ENCODE results near the gene DNAH3.

- TF ChIP-seq, protein P1, sequence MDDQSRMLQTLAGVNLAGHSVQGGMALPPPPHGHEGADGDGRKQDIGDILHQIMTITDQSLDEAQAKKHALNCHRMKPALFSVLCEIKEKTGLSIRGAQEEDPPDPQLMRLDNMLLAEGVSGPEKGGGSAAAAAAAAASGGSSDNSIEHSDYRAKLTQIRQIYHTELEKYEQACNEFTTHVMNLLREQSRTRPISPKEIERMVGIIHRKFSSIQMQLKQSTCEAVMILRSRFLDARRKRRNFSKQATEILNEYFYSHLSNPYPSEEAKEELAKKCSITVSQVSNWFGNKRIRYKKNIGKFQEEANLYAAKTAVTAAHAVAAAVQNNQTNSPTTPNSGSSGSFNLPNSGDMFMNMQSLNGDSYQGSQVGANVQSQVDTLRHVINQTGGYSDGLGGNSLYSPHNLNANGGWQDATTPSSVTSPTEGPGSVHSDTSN (IDR thresholded peaks at IDR 0.05) = no peak
- TF ChIP-seq CTCF (IDR thresholded peaks at IDR 0.05) = no peak
- no peak for TF ChIP-seq JUNB (IDR thresholded peaks at IDR 0.05)
- TF ChIP-seq MYC (IDR thresholded peaks at IDR 0.05; ENCODE audit: borderline replicate concordance, low read length) = no peak
- no peak for TF ChIP-seq MAFK (IDR thresholded peaks at IDR 0.05; ENCODE audit: partially characterized antibody)
- no peak for TF ChIP-seq RAD21 (conservative IDR thresholded peaks at IDR 0.05 in 1 of 2, IDR thresholded peaks at IDR 0.05 in 1 of 2)
- no peak for TF ChIP-seq POLR2A (IDR thresholded peaks at IDR 0.05; ENCODE audit: low read length)
Measured at GRCh38 chr16:21162661-21163151, 12.1 kb upstream of the DNAH3 start.
